CD4-positive, alpha-beta T cell treated with Interleukin-6 at 100 ng/mL for 8 hours (primary cell): Measurements from ENCODE around the gene DSCAML1.

Source experiments
- DNase-seq: peaks from one replicate; pipeline ENCODE4 v3.0.0-alpha.2; 2020; ENCODE audit warnings: mixed read lengths, low spot score

The DSCAML1 gene

GRCh38 chr11:117584056-117584830 is 212.8 kb downstream of the DSCAML1 start:
- no peak for DNase-seq

- no peak for DNase-seq
Measured at GRCh38 chr11:117583063-117583801, 213.8 kb downstream of the DSCAML1 start.

- no peak for DNase-seq
Measured at GRCh38 chr11:117582433-117582832, 214.6 kb downstream of the DSCAML1 start.

DNA sequence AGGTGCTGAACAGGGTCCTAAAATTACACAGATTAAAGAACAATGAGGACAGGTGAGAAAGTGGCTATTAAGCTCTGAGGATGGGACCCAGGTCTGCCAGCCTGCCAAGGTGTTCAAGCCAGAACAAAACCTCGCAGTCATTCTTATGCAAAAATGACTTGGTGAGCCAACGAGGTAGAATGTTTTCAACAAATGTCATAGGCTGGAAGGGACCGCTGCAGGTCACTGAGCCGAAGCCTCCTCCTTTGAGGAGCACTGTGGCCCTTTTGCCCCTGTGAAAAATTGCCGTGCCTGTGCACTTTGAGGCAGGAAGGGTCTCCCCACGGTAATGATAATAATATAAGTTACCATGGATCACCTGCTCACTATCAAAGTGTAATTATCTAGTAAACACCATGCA is 216.2 kb downstream of the DSCAML1 start:
- DNase-seq = no peak

- no peak for DNase-seq
Measured at GRCh38 chr11:117579161-117579560, 217.9 kb downstream of the DSCAML1 start.

DNA sequence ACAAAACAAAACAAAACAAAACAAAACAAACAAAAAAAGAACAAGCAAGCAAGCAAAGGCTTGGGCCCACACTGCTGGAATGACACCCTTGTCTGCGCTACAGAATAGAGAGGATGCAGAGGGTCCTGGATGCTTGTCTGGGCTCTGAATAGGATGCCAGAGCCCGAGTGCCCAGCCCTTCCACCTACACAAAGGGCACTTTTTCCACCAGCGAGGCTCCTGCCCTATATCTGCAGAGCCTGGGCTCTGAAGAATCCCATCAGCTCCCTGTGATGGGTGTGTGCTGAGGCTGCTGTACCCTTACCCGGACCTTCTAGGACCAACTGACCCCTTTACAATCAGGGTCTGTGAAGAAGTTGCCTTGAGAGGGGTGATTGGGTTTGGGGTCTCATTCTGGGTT is 221.2 kb downstream of the DSCAML1 start:
- no peak for DNase-seq

DNA sequence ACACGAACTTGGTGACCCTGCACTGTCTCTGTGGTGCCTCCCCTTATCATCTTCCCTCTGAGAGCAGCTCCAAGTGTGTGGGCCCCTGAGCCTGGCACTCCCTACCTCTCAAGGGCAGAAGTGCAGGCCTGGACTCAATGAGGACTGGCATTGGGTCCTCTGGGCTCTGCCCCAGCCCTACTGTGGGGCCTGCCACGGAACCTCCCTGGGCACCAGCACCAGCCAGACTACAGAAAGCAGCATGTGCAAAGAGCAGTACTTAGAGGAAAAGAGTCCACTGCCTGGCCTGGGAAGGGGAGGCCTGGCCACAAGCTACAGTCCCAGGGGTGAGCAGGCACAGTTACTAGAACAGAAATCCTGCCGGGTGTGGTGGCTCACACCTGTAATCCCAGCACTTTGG is 222.5 kb downstream of the DSCAML1 start:
- no peak for DNase-seq

DNA sequence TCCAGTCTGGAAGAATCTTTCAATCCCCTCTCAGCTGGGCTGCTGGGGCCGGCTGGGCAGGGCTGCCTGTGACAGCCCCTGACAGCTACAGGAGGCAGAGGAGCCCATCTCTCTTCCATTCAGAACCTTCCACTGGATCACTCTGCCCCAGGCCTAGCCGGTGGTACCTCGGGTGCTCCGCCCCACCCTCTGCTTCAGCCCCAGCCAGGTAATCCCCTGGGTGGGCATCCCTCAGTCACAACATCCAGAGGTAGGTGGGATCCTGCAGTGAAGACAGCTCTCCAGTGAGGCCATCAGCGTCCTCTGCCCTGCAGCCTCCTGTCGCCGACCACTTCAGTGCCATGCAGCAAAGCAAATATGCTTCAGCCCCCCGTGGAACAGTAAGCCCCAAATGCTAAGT is 223.7 kb downstream of the DSCAML1 start:
- no peak for DNase-seq

GRCh38 chr11:117572671-117573070 is 224.3 kb downstream of the DSCAML1 start:
- DNase-seq = no peak

DNA sequence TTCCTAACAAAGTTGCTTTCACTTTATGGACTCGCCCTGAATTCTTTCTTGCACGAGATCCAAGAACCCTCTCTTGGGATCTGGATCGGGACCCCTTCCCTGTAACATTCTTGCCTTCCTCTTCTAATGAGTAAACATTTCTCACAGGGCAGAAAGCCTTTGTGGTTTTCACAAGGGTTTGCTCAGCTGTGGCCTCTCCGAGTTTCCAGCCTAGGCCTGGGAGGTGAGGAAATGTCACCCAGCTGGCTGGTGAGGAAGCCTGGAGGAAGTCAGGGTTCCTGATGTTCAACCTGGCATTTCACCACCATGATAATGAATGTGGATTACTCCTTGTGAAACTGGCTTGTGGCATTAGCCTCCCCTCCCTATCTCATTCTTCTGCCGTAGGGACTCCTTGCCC is 224.9 kb downstream of the DSCAML1 start:
- no peak for DNase-seq

DNA sequence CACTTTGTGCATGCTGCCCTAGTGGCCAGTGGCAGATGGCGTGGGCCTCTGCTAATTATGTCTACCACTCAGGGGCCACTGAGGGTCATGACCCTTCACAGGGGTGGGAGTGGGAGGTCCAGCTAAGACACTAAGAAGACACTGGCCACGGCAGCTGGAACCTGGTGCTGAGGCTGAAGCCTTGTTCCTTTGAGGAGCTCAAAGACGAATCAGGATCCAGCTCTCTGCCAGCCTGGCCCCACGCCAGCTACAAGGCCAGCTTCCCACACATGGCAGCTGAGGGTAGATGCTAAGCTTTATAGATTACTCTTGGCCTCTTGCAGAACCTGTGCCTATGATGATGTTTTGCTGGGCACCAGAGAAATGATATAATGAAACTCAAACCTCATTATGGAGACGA is 226.3 kb downstream of the DSCAML1 start:
- DNase-seq = no peak

GRCh38 chr11:117569911-117570310 is 227.1 kb downstream of the DSCAML1 start:
- no peak for DNase-seq

- DNase-seq = no peak
Measured at GRCh38 chr11:117565709-117566108, 231.3 kb downstream of the DSCAML1 start.

GRCh38 chr11:117564321-117564720 is 232.7 kb downstream of the DSCAML1 start:
- no peak for DNase-seq

- DNase-seq = no peak
Measured at GRCh38 chr11:117563556-117563955, 233.5 kb downstream of the DSCAML1 start.

DNA sequence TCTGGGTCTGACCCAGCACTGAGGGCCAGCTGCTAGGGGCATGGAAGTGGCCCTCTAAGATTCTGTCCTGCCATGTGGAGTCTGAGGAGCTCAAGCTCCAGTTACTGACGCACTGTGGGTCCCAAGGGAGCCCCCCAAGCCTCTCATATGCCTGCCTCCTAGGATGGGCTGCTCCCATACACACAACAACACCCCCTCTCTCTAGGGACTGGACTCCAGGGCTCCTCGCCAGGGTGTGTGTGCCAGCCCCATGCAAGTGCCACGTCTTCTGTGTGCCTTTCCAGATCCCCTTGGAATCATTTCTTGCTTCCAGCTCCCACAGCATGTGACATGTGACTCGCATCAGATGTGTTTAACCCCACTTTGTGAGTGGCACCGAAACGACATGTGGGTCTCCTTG is 234.9 kb downstream of the DSCAML1 start:
- no peak for DNase-seq

- no peak for DNase-seq
Measured at GRCh38 chr11:117560780-117561530, 236.1 kb downstream of the DSCAML1 start.

DNA sequence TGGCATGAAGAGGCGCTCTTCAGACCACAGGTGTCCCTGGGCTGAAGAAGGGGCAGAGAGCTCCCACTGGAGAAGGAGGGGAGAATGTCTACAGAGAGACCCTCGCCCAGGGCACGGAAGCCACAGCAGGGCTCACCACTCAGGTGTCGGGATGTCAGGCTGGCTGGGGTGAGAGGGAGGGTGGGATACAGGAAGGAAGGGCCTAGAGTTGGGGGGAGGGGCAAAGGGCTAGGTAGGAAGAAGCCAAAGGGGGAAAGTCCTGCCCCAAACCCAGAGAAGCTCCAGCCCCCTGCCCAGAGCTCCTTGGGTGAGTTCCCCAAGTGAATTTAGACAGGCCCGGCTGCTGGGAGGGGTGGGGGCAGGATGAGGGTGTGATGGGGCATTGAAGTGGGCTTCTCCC is 237.3 kb downstream of the DSCAML1 start:
- DNase-seq = no peak

DNA sequence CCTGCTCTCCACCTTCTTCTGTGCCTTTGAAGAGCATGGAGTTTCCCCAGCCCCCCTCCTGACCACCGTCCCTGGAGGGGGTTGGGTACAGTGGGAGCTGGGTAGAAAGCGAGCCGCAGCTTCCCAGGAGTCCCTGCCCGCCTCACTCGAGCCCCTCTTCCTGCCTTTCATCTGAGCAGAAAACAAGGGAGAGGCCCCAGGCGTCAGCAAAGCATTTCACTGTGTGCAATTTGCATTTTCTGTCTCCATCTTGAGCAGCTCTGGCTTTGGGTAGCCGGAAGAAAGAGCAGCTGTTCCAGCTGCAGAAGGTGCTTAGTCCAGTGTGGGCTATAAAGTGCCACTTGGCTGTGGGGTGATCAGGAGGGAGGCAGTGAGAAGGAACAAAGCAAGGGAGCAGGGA is 239.7 kb downstream of the DSCAML1 start:
- DNase-seq = no peak

GRCh38 chr11:117554601-117555333 is 242.2 kb downstream of the DSCAML1 start:
- no peak for DNase-seq

GRCh38 chr11:117552626-117553025 is 244.4 kb downstream of the DSCAML1 start:
- no peak for DNase-seq

GRCh38 chr11:117551761-117552343 is 245.2 kb downstream of the DSCAML1 start:
- no peak for DNase-seq
